Posterior cingulate gyrus (tissue), 11 donors: ENCODE data around the gene CDKN2C.
"Not testable (repeated sequence)": the region's sequence is repeated elsewhere in the genome, so short reads cannot be mapped to it uniquely, and the experiment has no call there.

ENCODE experiments used
- DNase-seq, 10 donors: peaks; one replicate each; pipeline versions ENCODE4 v3.0.0 to v3.0.0-alpha.2; 2020 to 2021; ENCODE audit warnings: mixed read lengths in 3 of 10
- intact Hi-C: fragments of 100-400 bp; cut with DNase I; formaldehyde crosslinking; loops from one replicate; pipeline ENCODE4 v1.15.1; 2023

Gene CDKN2C

GRCh38 chr1:50977575-50978143, 7.6 kb downstream of the CDKN2C start:
- peak in 8 of 10 donors; percentile 38 to 90 (median 44) for DNase-seq
- intact Hi-C loops = no loop called here

- intact Hi-C loops = no loop called here
- peak in 6 of 10 donors; percentile 30 to 90 (median 52) for DNase-seq
Measured at GRCh38 chr1:50978144-50978851, 8.3 kb downstream of the CDKN2C start.

DNA sequence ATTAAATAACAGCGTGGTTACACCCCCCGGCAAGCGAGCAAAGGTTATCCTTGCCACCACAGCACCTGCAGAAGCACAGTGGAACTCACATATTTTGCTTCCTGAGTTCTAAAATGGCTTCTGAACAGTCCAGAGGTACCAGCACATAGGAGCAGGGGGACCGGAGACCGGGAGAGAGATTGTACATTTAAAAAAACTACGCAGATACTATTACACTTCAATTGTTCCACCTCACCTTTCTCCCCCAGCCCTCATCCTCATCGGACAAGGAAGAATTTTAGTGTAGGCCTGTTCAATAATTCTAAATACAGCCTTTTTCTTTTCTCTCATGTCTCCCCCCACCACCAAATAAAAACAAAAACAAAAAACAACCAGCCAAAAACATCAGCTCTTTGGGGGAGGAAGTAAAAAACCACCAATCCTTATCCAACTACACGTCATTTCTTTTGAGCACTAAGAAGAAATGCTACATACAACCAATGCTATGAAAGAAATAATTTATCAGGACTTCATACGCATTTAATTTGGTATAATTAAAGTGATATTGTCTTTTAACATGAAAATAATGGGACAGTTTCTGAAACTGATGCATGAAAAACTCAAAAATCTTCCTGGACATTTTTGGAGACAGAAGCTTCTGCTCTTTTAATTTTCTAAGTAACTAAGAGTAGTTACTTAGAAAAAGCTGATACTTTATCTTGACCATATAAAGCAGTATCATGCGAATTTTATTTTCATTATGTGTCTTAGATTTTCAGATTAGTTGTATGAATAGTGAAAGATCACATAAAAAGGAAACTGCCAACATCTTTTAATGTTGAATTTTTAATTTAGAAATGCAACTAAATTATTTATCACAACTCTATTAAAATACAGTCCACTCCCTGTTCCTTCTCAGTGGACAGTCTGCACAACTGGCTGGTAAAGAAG, 9.1 kb downstream of the CDKN2C start:
- intact Hi-C loops = no loop called here
- no peak for DNase-seq

DNA sequence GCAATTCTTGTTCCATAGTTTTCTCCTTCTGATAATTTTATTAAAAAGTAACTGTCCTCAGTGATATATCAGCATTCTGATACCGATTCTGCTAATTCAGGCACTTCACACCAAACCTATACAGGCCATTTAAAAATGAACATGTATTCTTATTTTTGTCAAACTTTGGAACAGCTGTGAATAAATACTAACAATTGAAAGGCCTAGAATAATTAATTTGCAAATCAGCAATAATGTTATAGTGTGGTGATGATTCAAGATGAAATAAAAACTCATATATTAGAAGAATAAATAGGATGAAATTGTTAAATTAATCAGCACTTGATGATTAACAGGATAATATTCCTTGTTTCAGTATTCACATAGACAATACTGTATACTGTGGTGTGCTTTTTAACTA, 9.9 kb downstream of the CDKN2C start:
- intact Hi-C loops = no loop called here
- DNase-seq = no peak

GRCh38 chr1:50980505-50980904, 10.5 kb downstream of the CDKN2C start:
- no peak for DNase-seq
- intact Hi-C loops = no loop called here

DNA sequence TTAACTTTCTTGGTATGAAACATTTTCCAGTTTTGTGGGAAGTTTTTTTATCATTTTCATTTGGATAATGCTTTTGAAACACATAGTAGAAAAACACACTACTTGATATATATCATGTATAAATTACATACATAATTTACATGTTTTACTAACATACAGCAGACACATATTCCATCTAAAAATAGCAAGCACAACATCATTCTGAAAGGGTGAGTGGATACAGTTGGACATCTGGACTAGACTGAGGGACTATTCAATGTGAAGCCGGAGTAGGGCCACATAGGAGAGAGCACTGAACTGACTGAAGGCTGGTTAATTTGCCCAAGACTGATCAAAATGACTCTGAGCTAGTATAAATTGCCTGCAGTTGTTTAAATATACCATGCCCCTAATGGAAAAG, 11.7 kb downstream of the CDKN2C start:
- no peak for DNase-seq
- intact Hi-C loops = no loop called here

DNA sequence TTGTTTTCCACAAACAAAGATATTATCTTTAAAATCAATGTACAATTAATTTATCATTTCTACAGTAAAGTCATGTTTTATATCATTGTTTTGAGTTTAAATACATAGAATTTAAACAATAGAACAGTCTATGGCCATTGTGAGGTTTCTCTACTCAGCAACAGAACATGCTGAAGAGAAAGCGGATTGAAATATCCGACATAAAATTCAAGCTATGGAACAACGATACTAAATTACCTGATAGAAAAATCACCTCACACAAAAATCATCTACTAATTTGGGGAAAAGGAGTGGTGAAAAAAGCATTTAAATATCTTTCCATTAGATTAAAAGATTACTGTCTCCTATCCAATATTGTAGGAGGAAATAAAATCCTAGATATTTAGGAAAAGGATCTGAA, 12.6 kb downstream of the CDKN2C start:
- no peak for DNase-seq
- intact Hi-C loops = no loop called here

DNA sequence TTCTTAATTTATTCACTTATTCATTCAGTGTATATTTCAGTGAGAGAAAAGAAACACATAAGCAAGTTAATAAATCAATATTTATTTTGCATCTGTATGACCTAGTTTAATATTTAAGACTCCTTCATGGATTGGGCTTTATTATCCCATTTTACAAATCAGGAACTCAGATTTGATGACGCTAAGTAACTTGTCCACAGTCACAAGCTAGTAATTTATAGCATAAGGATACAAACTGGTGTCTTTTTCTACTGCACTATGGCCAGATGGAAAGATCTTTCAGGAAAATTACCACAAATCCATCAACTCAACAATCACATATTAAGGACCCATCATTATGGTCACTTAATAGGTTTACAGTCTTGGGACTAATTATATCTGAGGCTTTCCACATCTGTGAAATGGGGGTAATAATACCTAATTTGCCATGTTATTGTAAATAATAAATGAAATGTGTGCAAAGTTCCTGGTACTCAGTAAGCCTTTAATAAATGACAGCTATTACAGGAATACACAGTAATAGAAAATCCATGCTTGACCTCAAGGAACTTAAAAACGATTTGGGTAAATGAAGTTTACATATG, 13.3 kb downstream of the CDKN2C start:
- intact Hi-C loops = no loop called here
- DNase-seq = no peak

- intact Hi-C loops = no loop called here
- no peak for DNase-seq
Measured at GRCh38 chr1:50985094-50985493, 15.0 kb downstream of the CDKN2C start.

GRCh38 chr1:50986653-50987052, 16.6 kb downstream of the CDKN2C start:
- DNase-seq = no peak
- intact Hi-C loops = no loop called here

- intact Hi-C loops = no loop called here
- no peak for DNase-seq
Measured at GRCh38 chr1:50989694-50990093, 19.6 kb downstream of the CDKN2C start.

DNA sequence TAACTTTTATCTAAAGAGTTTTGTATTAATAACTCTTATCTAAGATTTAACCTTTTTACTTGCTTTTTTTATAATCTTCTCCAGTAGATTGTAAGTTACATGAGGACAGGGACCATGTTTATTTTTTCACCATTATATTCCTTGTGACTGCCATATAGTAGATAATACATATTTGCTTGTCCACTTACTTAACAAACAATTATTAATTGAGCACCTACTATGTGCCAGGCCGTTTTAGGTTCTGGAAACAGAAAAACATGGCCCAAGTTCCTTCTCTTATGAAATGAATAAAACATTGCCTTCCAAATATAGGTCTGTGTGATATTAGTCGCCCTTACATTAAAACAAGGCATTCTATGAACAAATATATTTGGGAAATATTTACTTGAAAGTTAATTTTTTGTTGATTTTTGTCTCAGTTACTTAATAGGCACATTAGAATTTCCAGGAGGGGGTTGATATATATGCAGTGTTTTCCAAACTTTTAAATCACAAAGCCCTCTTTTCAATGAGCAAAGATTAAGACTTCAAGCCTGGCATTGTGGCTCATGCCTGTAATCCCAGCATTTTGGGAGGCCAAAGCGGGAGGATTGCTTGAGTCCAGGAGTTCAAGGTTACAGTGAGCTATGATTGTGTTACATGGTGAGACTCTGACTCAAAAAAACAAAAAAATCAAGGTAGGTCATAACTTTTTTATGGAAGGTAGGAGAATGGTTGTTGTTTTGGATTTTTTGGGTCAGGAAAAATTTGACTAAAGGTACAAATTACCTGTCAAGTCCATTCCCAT, 22.7 kb downstream of the CDKN2C start:
- DNase-seq = no peak
- intact Hi-C loops = no loop called here

- DNase-seq = no peak
- intact Hi-C loops = no loop called here
Measured at GRCh38 chr1:50993645-50994044, 23.6 kb downstream of the CDKN2C start.

- intact Hi-C loops = no loop called here
- DNase-seq = no peak
Measured at GRCh38 chr1:50994997-50995396, 25.0 kb downstream of the CDKN2C start.

DNA sequence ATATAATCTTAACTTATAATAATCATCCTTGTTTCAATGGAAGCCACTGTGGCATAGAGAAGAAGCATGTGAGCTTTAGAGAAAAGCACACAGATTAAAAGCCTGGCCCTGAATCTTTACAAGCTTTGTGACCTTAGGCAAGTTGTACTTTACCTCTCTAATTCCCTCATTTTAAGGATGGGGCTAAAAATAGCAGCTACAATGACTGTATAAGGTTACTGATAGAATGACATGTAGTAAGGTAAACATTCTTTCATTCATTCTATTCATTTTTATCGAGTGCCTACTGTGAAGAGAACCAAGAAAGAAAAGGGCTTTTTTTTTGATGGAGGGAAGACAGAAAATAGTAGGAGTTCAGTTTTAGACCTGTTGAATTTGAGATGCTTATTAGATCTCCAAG, 25.6 kb downstream of the CDKN2C start:
- no peak for DNase-seq
- intact Hi-C loops = no loop called here

DNA sequence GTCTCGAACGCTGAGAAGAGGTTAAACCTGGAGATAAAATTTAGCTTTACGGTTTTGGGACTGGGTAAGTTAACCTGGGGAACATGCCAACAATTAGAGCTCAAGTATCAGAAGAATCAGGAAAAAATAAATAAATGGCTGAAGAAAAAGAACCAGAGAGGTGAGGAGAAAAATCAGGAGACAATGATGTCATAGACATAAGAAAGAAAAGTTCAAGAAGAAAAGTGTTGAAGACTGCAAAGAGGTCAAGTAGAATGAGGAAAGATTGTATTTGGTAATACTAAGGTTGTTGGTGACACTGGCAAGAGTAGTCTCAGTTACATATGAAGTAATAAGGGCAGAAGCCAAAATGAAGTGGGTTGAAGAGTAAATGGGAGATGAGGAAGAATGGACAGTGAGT, 26.0 kb downstream of the CDKN2C start:
- DNase-seq = no peak

GRCh38 chr1:50999375-50999774, 29.3 kb downstream of the CDKN2C start:
- intact Hi-C loops, DNase-seq: not testable (repeated sequence)

More for the DNA sequence above, 26.0 kb downstream of the CDKN2C start:
- intact Hi-C loops = no loop called here

GRCh38 chr1:51000160-51000559, 30.1 kb downstream of the CDKN2C start:
- no peak for DNase-seq
- intact Hi-C loops = no loop called here

GRCh38 chr1:51000651-51001050, 30.6 kb downstream of the CDKN2C start:
- intact Hi-C loops = no loop called here
- DNase-seq = no peak

GRCh38 chr1:51002516-51002915, 32.5 kb downstream of the CDKN2C start:
- intact Hi-C loops = no loop called here
- DNase-seq = no peak
